GM19463 (cell line): Measurements from ENCODE around the gene RCOR2.
A peak's percentile ranks its signal among the peaks of the same experiment; 100 is the strongest.
"Not testable (repeated sequence)": the region's sequence is repeated elsewhere in the genome, so short reads cannot be mapped to it uniquely, and the experiment has no call there.

ENCODE experiments used
- ATAC-seq: cut with Tn5 transposase; IDR thresholded peaks from one replicate; pipeline ENCODE4 v1.9.1; 2021; ENCODE audit warnings: mild to moderate bottlenecking, moderate library complexity; ENCODE audit not compliant: unreplicated experiment

RCOR2 gene

GRCh38 chr11:63882555-63883242, 34.3 kb downstream of the RCOR2 start:
- ATAC-seq: no peak

- no peak for ATAC-seq
These were observed 36.6 kb downstream of the RCOR2 start for GRCh38 chr11:63880403-63880790.

- ATAC-seq: no peak
These were observed 37.2 kb downstream of the RCOR2 start for GRCh38 chr11:63879598-63880402.

- ATAC-seq: no peak
These were observed 39.2 kb downstream of the RCOR2 start for GRCh38 chr11:63877658-63878241.

GRCh38 chr11:63876616-63877015, 40.3 kb downstream of the RCOR2 start:
- ATAC-seq: no peak

GRCh38 chr11:63875506-63876065, 41.4 kb downstream of the RCOR2 start:
- ATAC-seq: no peak

- ATAC-seq: no peak
These were observed 42.5 kb downstream of the RCOR2 start for GRCh38 chr11:63874511-63874910.

- ATAC-seq: no peak
These were observed 43.7 kb downstream of the RCOR2 start for GRCh38 chr11:63873311-63873710.

GRCh38 chr11:63872800-63873197, 44.2 kb downstream of the RCOR2 start:
- ATAC-seq: no peak

- peak; percentile 92 for ATAC-seq
These were observed 44.8 kb downstream of the RCOR2 start for GRCh38 chr11:63871962-63872799.

GRCh38 chr11:63870351-63871140, 46.4 kb downstream of the RCOR2 start:
- no peak for ATAC-seq

- ATAC-seq: no peak
These were observed 47.3 kb downstream of the RCOR2 start for GRCh38 chr11:63869683-63870082.

GRCh38 chr11:63869171-63869591, 47.8 kb downstream of the RCOR2 start:
- ATAC-seq: no peak

- ATAC-seq: no peak
These were observed 48.4 kb downstream of the RCOR2 start for GRCh38 chr11:63868399-63869064.

- no peak for ATAC-seq
These were observed 49.5 kb downstream of the RCOR2 start for GRCh38 chr11:63867511-63867910.

GRCh38 chr11:63866211-63866610, 50.8 kb downstream of the RCOR2 start:
- peak; percentile 57 for ATAC-seq

GRCh38 chr11:63863620-63864019, 53.3 kb downstream of the RCOR2 start:
- not testable (repeated sequence) for ATAC-seq

GRCh38 chr11:63862923-63863322, 54.0 kb downstream of the RCOR2 start:
- ATAC-seq: no peak
